Measurements from ENCODE around the gene BSG.

- TF ChIP-seq GATA2 (IDR thresholded peaks at IDR 0.05; ENCODE audit: low read depth, low read length) = no peak
- no peak for TF ChIP-seq GATA3 (IDR thresholded peaks at IDR 0.05; ENCODE audit: low read depth, low read length)
Observed at GRCh38 chr19:524062-524674, 48.2 kb upstream of the BSG start.

Measured in SH-SY5Y (cell line).